ENCODE results near the gene TRIM3. TPM values are rescaled to one million over a fixed set of nuclear protein-coding genes. Genes with fewer than 3 reads are reported as not detected.

TRIM3 gene
- total and polyA plus RNA-seq, 2 of the 8 experiments (the other 6 are each of a cell fraction or from before 2014, with no cell fraction given): 10.7 to 14.3 TPM

DNA sequence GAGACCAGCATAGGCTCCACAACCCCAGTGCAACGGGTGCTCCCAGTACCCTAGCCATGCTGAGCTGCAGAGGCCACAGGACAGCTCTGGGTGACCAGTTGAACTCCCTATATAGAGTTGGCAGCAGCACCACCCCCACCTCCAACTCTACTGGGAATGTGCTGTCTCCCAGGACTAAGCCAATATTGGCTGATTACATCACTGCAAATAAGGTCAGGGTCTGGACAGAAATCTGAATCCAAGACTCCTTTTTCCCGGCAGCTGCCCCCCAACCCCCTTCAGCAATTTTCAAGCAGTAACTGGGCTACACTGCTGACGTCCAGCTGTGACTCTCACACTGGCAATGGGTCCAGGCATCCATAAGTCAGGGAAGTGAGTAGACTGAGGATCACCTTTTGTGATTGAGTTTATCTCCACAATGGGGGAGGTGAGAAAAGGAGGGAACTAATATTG lies 32.8 kb downstream of the TRIM3 start, which contains the start of gene HPX (continued):
- TF ChIP-seq, protein P1, sequence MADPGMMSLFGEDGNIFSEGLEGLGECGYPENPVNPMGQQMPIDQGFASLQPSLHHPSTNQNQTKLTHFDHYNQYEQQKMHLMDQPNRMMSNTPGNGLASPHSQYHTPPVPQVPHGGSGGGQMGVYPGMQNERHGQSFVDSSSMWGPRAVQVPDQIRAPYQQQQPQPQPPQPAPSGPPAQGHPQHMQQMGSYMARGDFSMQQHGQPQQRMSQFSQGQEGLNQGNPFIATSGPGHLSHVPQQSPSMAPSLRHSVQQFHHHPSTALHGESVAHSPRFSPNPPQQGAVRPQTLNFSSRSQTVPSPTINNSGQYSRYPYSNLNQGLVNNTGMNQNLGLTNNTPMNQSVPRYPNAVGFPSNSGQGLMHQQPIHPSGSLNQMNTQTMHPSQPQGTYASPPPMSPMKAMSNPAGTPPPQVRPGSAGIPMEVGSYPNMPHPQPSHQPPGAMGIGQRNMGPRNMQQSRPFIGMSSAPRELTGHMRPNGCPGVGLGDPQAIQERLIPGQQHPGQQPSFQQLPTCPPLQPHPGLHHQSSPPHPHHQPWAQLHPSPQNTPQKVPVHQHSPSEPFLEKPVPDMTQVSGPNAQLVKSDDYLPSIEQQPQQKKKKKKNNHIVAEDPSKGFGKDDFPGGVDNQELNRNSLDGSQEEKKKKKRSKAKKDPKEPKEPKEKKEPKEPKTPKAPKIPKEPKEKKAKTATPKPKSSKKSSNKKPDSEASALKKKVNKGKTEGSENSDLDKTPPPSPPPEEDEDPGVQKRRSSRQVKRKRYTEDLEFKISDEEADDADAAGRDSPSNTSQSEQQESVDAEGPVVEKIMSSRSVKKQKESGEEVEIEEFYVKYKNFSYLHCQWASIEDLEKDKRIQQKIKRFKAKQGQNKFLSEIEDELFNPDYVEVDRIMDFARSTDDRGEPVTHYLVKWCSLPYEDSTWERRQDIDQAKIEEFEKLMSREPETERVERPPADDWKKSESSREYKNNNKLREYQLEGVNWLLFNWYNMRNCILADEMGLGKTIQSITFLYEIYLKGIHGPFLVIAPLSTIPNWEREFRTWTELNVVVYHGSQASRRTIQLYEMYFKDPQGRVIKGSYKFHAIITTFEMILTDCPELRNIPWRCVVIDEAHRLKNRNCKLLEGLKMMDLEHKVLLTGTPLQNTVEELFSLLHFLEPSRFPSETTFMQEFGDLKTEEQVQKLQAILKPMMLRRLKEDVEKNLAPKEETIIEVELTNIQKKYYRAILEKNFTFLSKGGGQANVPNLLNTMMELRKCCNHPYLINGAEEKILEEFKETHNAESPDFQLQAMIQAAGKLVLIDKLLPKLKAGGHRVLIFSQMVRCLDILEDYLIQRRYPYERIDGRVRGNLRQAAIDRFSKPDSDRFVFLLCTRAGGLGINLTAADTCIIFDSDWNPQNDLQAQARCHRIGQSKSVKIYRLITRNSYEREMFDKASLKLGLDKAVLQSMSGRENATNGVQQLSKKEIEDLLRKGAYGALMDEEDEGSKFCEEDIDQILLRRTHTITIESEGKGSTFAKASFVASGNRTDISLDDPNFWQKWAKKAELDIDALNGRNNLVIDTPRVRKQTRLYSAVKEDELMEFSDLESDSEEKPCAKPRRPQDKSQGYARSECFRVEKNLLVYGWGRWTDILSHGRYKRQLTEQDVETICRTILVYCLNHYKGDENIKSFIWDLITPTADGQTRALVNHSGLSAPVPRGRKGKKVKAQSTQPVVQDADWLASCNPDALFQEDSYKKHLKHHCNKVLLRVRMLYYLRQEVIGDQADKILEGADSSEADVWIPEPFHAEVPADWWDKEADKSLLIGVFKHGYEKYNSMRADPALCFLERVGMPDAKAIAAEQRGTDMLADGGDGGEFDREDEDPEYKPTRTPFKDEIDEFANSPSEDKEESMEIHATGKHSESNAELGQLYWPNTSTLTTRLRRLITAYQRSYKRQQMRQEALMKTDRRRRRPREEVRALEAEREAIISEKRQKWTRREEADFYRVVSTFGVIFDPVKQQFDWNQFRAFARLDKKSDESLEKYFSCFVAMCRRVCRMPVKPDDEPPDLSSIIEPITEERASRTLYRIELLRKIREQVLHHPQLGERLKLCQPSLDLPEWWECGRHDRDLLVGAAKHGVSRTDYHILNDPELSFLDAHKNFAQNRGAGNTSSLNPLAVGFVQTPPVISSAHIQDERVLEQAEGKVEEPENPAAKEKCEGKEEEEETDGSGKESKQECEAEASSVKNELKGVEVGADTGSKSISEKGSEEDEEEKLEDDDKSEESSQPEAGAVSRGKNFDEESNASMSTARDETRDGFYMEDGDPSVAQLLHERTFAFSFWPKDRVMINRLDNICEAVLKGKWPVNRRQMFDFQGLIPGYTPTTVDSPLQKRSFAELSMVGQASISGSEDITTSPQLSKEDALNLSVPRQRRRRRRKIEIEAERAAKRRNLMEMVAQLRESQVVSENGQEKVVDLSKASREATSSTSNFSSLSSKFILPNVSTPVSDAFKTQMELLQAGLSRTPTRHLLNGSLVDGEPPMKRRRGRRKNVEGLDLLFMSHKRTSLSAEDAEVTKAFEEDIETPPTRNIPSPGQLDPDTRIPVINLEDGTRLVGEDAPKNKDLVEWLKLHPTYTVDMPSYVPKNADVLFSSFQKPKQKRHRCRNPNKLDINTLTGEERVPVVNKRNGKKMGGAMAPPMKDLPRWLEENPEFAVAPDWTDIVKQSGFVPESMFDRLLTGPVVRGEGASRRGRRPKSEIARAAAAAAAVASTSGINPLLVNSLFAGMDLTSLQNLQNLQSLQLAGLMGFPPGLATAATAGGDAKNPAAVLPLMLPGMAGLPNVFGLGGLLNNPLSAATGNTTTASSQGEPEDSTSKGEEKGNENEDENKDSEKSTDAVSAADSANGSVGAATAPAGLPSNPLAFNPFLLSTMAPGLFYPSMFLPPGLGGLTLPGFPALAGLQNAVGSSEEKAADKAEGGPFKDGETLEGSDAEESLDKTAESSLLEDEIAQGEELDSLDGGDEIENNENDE (IDR thresholded peaks at IDR 0.05; ENCODE audit: insufficient replicate concordance, low read length): no peak
- no peak for TF ChIP-seq RFX5 (IDR thresholded peaks at IDR 0.05; ENCODE audit: borderline replicate concordance, low read depth, low read length)
- no peak for TF ChIP-seq NANOG (IDR thresholded peaks at IDR 0.05; ENCODE audit: insufficient read depth, low read depth, low read length, poor library complexity, severe bottlenecking)
- no peak for TF ChIP-seq TAF1 (IDR thresholded peaks at IDR 0.05; ENCODE audit: low read depth, low read length)
- TF ChIP-seq FOSL1 (IDR thresholded peaks at IDR 0.05; ENCODE audit: insufficient read depth, low read depth, low read length): no peak
- TF ChIP-seq SIN3A (conservative IDR thresholded peaks at IDR 0.05 in 1 of 2, IDR thresholded peaks at IDR 0.05 in 1 of 2; ENCODE audit: low read depth in 1 of 2, low read length in 2 of 2): no peak
- TF ChIP-seq TAF7 (optimal IDR thresholded peaks at IDR 0.05; ENCODE audit: borderline replicate concordance, low read depth, low read length): no peak
- no peak for TF ChIP-seq RXRA (IDR thresholded peaks at IDR 0.05; ENCODE audit: insufficient read depth, low read depth, low read length)
- TF ChIP-seq SRF (IDR thresholded peaks at IDR 0.05; ENCODE audit: low read depth, low read length): no peak

All from H1 (cell line).